Psoas muscle (tissue), 8 donors: Measurements from ENCODE around the gene WDR1. TPM values are rescaled to one million over a fixed set of nuclear protein-coding genes. Genes with fewer than 3 reads are reported as not detected.
"Not testable (repeated sequence)": the region's sequence is repeated elsewhere in the genome, so short reads cannot be mapped to it uniquely, and the experiment has no call there.

Experiments used
- ATAC-seq, 4 donors: fragments of 200-7000 bp; cut with Tn5 transposase; one replicate each; pipeline ENCODE4 v1.9.1; 2020; ENCODE audit warnings: moderate library complexity in 3 of 4, mild to moderate bottlenecking in 2 of 4
- DNase-seq, 2 donors: peaks; one replicate each; pipeline ENCODE4 v3.0.0-alpha.2; 2020
- H3K27ac ChIP-seq: fragments of 200-600 bp; one replicate; pipeline ENCODE4 v1.8.0; 2022
- H3K27me3 ChIP-seq, 3 donors: fragments of 200-600 bp in 1 of 3; one replicate each; pipeline versions ENCODE4 v1.6.1 to v1.8.0; 2013 to 2022; ENCODE audit warnings: low read length in 2 of 3, mild to moderate bottlenecking in 2 of 3, moderate library complexity in 1 of 3; ENCODE audit not compliant: insufficient read depth in 3 of 3
- H3K36me3 ChIP-seq, 2 donors: fragments of 200-600 bp in 1 of 2; one replicate each; pipeline versions ENCODE4 v1.6.1 to v1.8.0; 2013 to 2022; ENCODE audit warnings: low read depth in 1 of 2, mild to moderate bottlenecking in 1 of 2, moderate library complexity in 1 of 2; ENCODE audit not compliant: insufficient read depth in 1 of 2
- H3K4me1 ChIP-seq: fragments of 200-600 bp; one replicate; pipeline ENCODE4 v1.8.0; 2022
- H3K4me3 ChIP-seq: fragments of 200-600 bp; one replicate; pipeline ENCODE4 v1.8.0; 2022; ENCODE audit warnings: mild to moderate bottlenecking
- H3K9me3 ChIP-seq: fragments of 200-600 bp; one replicate; pipeline ENCODE4 v1.8.0; 2022
- WGBS, 3 donors: extraction: QIAGEN DNeasy Blood & Tissue Kit; methylation state at CpG; one replicate each; pipeline versions ENCODE4 v1.1.6 to v1.1.7; 2013; 5-methylcytosine and 5-hydroxymethylcytosine counted together
- intact Hi-C, 2 donors: fragments of 100-400 bp; cut with DNase I; formaldehyde crosslinking; loops; one replicate each; pipeline versions ENCODE4 v1.11.0 to v1.14.2; 2022
- polyA plus RNA-seq, 3 donors: library from polyadenylated mRNA; stranded (reverse); fragments of 200-250 nt; gene quantifications; one replicate each; pipeline ENCODE4 v1.2.3, GENCODE V29; 2013
- total RNA-seq, 4 donors: library from RNA; stranded (reverse); fragmentation: NEBNext Ultra II Directional in 2 of 4; extraction: Animal tissue kit (Norgen Biotek cat#: 25700) in 2 of 4; gene quantifications; one replicate each; pipeline versions ENCODE4 v1.2.1 to v1.2.4, GENCODE V29; 2021 to 2023
- TF ChIP-seq, protein P1 (sequence below): fragments of 200-600 bp; IDR thresholded peaks from one replicate; pipeline ENCODE4 v1.8.0; 2022; ENCODE audit warnings: antibody characterized with exemption
- donor health status: healthy with polysubstance abuse.
- donor health status: DM: no; HTN: no; CAD: no; lungs with moderate emphysema.
- donor health status: Bipolar disorder and iron deficiency.
- donor health status: healthy.
- donor health status: DM: yes; HTN: yes; CAD: no.
- donor health status: DM: no; HTN: no; CAD: no.
- donor health status: DM: no; HTN: no; CAD: no.
- donor health status: DM: yes; HTN: yes; CAD: no.

The WDR1 gene
- total and polyA plus RNA-seq, 7 donors: 55.6 to 273 (median 106) TPM

DNA sequence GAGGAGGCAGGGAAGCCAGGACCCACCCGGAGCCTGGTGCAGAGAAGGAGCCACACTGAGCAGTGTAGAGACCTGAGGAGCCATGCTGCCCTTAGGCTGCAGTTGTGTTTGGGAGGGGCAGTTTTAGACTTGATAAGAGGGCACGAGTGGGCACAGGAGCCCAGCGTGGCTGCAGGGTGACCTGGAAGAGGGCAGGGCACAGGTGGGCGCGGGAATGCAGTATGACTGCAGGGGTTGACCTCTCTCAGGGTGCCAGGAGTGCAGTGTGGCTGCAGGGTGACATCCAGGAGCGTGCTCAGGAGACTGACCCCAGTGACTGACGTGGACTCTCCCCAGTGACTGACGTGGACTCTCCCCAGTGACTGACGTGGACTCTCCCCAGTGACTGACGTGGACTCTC is 14.6 kb upstream of the WDR1 start:
- 86 to 92% (median 89%) methylated on average over 9 to 10 of the region's 10 CpGs for WGBS, 3 donors
- no peak for ATAC-seq

DNA sequence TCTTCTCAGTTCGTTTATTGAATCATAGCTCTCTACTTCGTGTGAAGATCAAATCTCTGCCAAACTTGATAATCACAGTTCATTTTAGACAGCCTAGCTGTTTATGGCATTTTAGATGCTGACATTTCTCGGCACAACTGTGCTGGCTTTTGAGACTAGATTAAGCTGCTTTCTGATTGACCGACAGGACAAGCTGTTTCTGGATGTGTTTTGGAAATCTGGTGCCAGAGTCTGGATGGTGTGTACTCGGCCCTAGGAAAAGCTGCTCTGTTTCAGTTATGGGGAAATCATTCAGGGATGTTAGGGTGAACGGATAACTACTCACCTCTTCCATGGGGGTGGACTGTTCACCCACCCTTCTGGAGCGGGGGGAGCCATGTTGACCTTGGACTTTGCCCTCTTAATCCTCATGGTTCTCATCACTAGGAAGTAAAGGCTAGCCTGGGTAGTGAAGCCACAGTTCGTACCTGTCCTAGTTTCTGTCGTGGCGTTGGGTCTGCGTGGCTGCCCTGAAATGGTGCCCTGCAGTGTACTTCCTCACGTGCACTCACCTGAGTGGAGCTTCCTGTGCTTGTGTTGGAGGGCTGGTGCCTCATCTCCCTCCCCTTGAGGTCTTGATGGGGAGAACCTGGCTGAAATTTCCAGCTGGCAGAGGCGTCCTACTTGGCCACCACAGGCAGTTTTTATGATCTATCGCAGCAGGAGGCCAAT is 13.7 kb upstream of the WDR1 start:
- intact Hi-C loops: no loop called here
- Histone ChIP-seq H3K27me3 (no peaks in the 10 kb centered on the region), H3K4me1 (peaks cover 6% of the 10 kb centered on the region), H3K9me3 (no peaks in the 10 kb centered on the region), H3K36me3 (no peaks in the 10 kb centered on the region), H3K27ac (no peak overlapping the region), H3K4me3 (no peak overlapping the region)
- TF ChIP-seq, protein P1, sequence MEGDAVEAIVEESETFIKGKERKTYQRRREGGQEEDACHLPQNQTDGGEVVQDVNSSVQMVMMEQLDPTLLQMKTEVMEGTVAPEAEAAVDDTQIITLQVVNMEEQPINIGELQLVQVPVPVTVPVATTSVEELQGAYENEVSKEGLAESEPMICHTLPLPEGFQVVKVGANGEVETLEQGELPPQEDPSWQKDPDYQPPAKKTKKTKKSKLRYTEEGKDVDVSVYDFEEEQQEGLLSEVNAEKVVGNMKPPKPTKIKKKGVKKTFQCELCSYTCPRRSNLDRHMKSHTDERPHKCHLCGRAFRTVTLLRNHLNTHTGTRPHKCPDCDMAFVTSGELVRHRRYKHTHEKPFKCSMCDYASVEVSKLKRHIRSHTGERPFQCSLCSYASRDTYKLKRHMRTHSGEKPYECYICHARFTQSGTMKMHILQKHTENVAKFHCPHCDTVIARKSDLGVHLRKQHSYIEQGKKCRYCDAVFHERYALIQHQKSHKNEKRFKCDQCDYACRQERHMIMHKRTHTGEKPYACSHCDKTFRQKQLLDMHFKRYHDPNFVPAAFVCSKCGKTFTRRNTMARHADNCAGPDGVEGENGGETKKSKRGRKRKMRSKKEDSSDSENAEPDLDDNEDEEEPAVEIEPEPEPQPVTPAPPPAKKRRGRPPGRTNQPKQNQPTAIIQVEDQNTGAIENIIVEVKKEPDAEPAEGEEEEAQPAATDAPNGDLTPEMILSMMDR: no peak
- DNase-seq: no peak
- peak in 3 of 4 donors; percentile 27 to 46 (median 34) for ATAC-seq
- WGBS, 3 donors: 37 to 49% (median 39%) methylated on average over 14 of the region's 14 CpGs

More for the DNA sequence above, 14.6 kb upstream of the WDR1 start:
- H3K27me3 ChIP-seq: no peaks in the 10 kb centered on the region
- no peak overlapping the region for H3K4me3 ChIP-seq
- H3K27ac ChIP-seq: no peak overlapping the region
- peaks cover 6% of the 10 kb centered on the region for H3K4me1 ChIP-seq
- intact Hi-C loops: no loop called here
- no peak for DNase-seq
- no peaks in the 10 kb centered on the region for H3K9me3 ChIP-seq
- TF ChIP-seq, protein P1: no peak
- no peaks in the 10 kb centered on the region for H3K36me3 ChIP-seq

DNA sequence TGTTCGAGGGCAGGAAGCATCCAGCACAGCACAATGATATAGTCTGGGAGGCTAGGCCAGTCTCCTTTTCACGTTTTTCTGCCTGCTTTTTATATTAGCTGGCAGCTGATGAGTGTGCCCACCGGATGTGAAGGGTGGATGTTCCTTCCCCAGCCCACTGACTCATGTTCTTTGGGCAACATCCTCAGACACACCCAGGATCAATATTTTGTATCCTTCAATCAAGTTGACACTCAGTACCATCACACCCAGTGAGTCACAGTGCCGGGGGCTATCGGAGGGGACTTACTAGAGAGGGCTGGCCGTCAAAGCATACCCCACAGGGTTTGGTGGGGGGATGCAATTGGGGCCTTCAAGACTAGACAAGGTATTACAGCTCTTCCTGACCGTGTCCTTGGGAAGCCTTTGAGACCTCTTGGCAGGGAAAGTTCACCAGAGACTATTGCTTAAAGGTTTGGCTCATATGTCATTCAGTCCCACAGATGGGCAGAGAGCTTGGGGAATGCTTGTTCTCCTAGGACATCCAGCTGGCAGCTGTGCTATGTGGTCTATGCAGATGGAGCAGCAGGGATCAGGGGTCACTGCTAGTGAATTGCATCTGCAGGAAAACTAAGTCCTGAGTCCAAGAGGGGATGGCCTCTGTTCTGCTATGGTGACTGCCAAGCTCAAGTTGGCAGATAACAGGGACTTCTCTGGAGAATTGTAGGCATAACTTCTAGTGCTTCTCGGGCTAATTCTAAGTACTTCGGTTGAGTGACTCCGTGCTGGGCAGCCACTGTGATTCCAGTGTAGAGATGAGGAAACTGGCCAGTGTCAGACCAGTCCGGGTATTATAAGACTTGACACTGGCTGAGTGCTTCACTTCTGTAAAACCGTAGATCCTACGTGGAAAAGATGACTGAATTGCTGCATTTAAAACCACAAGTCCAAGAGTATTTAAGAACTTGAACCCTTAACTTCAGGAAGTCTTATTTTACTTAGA is 12.9 kb upstream of the WDR1 start:
- DNase-seq: no peak
- 35 to 50% (median 38%) methylated on average over 13 of the region's 13 CpGs for WGBS, 3 donors
- ATAC-seq: peak; percentile 82 to 95 (median 91)
- H3K27me3 ChIP-seq: no peaks in the 10 kb centered on the region
- no peak overlapping the region for H3K27ac ChIP-seq
- intact Hi-C loops: no loop called here
- no peaks in the 10 kb centered on the region for H3K9me3 ChIP-seq
- no peaks in the 10 kb centered on the region for H3K36me3 ChIP-seq
- TF ChIP-seq, protein P1: no peak
- no peak overlapping the region for H3K4me3 ChIP-seq
- peaks cover 6% of the 10 kb centered on the region for H3K4me1 ChIP-seq

GRCh38 chr4:10128761-10129160 is 12.2 kb upstream of the WDR1 start:
- Histone ChIP-seq H3K27me3 (no peaks in the 10 kb centered on the region), H3K9me3 (no peaks in the 10 kb centered on the region), H3K27ac (no peak overlapping the region), H3K36me3 (no peaks in the 10 kb centered on the region), H3K4me3 (no peak overlapping the region), H3K4me1 (peaks cover 6% of the 10 kb centered on the region)
- ATAC-seq (no peak), DNase-seq (no peak)
- WGBS, 3 donors: 65 to 79% (median 74%) methylated on average over 2 of the region's 2 CpGs
- TF ChIP-seq, protein P1: no peak
- intact Hi-C loops: no loop called here

DNA sequence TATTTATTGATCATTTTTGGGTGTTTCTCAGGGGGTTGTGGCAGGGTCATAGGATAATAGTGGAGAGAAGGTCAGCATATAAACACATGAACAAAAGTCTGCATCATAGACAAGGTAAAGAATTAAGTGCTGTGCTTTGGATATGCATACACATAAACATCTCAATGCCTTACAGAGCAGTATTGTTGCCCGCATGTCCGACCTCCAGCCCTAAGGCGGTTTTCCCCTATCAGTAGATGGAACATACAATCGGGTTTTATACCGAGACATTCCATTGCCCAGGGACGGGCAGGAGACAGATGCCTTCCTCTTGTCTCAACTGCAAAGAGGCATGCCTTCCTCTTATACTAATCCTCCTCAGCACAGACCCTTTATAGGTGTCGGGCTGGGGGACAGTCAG is 10.9 kb upstream of the WDR1 start:
- not testable (repeated sequence) for ATAC-seq

More for the DNA sequence above, 10.9 kb upstream of the WDR1 start:
- H3K4me3 ChIP-seq, H3K36me3 ChIP-seq, intact Hi-C loops, DNase-seq, H3K27ac ChIP-seq, H3K9me3 ChIP-seq, H3K27me3 ChIP-seq, H3K4me1 ChIP-seq: not testable (repeated sequence)
- WGBS, 3 donors: 92 to 93% (median 92%) methylated on average over 7 of the region's 7 CpGs
